SH-SY5Y (cell line): ENCODE results near the gene SKAP1.

Experiments used
- GATA2 ChIP-seq: IDR thresholded peaks from 2 replicates; pipeline ENCODE4 v1.6.1; 2011; ENCODE audit warnings: mild to moderate bottlenecking, low read depth, low read length
- GATA3 ChIP-seq: IDR thresholded peaks from 2 replicates; pipeline ENCODE4 v1.6.1; 2011; ENCODE audit warnings: low read depth, mild to moderate bottlenecking, low read length, moderate library complexity

DNA sequence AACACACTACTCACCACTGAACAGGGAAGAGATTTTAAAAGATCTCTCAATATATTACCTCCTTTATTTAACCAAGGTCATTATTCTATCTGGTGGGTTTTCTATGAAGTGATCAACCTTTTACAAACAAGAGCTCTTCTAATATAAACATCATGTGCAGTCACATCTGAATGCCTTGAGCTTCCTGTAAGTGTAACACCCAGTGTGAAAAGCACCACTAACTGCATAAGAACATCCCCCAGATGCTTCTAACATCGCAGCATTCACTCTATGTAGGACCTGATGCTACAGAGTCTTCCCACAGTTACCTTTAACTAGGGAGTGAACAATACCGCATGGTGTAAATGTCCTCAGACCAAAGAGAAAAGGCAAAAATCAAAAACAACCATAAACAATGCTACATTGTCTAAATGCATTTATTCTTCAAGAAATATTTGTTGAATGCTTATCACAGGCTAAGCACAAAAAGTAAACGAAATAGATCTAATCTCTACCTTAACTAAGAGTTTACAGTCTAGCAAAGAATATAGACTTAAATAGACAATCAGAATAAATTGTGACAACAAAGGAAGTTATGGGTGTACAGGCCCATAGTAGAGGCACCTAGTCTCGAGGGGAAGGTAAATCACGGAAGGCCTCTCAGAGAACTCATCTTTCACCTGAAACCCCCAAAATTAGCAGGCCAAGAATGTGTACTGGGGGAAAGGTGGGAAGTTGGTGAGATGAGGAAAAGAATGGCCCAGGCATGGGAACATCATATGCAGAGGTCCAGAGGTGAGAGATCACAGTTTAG, 16.2 kb downstream of the SKAP1 start:
- TF ChIP-seq GATA3 = no peak
- TF ChIP-seq GATA2 = no peak
